ENCODE results near the gene CCDC183.

Gene CCDC183

DNA sequence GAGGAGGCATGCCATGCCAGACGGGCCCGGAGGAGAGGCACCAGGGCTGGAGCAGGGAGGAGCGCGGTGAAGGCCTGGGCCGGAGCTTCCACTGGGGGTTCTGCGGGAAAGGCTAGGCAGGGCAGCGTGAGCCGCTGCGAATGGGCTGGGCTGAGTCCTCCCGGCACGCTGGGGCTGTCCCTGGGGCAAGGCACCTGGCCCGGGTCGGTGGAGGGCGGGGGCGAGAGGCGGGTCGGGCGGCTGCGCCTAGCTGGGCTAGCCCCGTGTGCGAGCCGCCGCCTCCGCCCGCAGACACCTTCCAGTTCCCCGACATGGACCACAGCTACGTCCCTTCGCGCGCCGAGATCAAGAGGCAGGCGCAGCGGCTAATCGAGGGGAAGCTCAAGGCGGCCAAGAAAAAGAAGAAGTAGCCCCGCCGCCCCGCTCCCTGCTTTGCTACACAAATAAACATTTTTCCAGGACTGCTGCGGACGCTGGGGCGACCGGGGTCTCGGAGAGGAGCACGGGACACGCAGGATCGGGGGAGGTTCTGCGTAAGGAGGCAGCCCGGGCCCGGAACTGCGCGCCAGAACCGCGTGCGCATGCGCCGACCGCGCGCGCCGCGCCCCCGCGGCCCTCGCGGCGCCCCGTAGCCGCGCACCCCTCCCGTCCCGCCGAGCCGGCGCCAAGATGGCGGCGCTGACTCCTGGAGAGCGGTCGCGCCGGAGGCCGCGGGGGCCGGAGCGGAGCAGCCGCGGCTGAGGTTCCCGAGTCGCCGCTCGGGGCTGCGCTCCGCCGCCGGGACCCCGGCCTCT is 11.3 kb downstream of the CCDC183 start, which contains the start of gene RABL6:
Gene RABL6, plus strand, starts transcription at position 668 of the 794 bp plus-strand sequence. CDS start 249 bp downstream, outside the sequence.
- H3K4me1 ChIP-seq (ENCODE audit: control insufficient read depth in 1 of 2, insufficient read depth in 1 of 2, low read depth in 1 of 2, low read length in 1 of 2), result peaks cover 27 to 34% of the 10 kb centered on the region in 2 experiments
- H3K27me3 ChIP-seq, result peaks cover 2% of the 10 kb centered on the region
- H3K36me3 ChIP-seq, result peaks cover 8% of the 10 kb centered on the region
- H3K27ac ChIP-seq, result peak within 1 kb of the TSS; percentile 85
- no peaks in the 10 kb centered on the region for H3K9me3 ChIP-seq
- peak within 1 kb of the TSS; percentile 76 to 83 for H3K4me3 ChIP-seq (ENCODE audit: low read depth in 1 of 2, low read length in 1 of 2)
- TF ChIP-seq, protein P1, sequence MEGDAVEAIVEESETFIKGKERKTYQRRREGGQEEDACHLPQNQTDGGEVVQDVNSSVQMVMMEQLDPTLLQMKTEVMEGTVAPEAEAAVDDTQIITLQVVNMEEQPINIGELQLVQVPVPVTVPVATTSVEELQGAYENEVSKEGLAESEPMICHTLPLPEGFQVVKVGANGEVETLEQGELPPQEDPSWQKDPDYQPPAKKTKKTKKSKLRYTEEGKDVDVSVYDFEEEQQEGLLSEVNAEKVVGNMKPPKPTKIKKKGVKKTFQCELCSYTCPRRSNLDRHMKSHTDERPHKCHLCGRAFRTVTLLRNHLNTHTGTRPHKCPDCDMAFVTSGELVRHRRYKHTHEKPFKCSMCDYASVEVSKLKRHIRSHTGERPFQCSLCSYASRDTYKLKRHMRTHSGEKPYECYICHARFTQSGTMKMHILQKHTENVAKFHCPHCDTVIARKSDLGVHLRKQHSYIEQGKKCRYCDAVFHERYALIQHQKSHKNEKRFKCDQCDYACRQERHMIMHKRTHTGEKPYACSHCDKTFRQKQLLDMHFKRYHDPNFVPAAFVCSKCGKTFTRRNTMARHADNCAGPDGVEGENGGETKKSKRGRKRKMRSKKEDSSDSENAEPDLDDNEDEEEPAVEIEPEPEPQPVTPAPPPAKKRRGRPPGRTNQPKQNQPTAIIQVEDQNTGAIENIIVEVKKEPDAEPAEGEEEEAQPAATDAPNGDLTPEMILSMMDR (IDR thresholded peaks at IDR 0.05), result peak; percentile 17

DNA sequence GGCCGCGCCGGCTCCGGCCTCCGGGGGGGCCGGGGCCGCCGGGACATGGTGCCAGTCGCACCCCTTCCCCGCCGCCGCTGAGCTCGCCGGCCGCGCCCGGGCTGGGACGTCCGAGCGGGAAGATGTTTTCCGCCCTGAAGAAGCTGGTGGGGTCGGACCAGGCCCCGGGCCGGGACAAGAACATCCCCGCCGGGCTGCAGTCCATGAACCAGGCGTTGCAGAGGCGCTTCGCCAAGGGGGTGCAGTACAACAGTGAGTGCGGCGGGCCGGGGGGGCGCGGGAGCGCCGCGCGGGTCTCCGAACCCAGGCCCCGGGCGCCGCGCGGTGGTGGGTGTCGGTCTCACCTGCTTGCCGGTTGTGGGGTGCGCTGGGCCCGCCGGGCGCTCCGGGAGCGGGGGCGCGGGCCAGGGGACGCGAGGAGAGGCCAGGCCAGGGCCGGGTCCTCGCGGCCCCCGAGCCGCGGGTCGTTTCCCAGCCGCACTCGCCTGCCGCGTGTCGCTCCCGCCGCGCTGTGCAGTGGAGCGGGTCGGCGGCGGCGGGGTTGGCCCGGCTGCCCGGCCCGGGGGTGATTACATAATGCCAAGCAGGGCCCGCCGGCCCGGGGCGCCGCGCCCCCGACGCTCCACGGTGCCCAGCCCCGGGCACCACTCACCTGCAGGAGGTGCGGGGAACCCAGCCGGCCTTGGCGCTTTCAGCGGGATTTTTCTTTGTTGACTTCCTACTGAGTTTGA is 12.1 kb downstream of the CCDC183 start:
- TF ChIP-seq, protein P1 (IDR thresholded peaks at IDR 0.05), result no peak
- Histone ChIP-seq H3K36me3 (peaks cover 8% of the 10 kb centered on the region), H3K9me3 (no peaks in the 10 kb centered on the region), H3K27me3 (no peaks in the 10 kb centered on the region), H3K27ac (peak overlapping the region; percentile 85), H3K4me3 (ENCODE audit: low read depth in 1 of 2, low read length in 1 of 2) (peak overlapping the region; percentile 76 to 83), H3K4me1 (ENCODE audit: control insufficient read depth in 1 of 2, insufficient read depth in 1 of 2, low read depth in 1 of 2, low read length in 1 of 2) (peaks cover 31 to 39% of the 10 kb centered on the region in 2 experiments)

DNA sequence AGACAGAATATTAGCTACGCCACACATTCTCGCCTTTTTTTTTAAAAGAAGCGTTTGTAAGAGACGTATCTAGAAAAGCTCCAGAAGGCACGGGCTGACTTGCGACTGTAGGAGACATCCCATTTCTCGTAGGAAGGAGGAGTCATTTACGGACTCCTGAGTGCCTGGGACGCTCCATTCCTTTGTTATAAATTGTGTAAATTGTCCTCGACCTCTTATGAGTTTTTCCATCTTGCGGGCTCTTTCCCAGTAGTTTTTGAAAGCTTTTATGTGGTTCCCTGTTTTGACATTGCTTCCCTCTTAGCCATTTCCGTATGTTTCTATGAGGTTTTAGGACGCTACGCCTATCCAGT is 12.6 kb downstream of the CCDC183 start:
- H3K27ac ChIP-seq, result peak overlapping the region; percentile 85
- TF ChIP-seq, protein P1 (IDR thresholded peaks at IDR 0.05), result no peak
- H3K4me1 ChIP-seq (ENCODE audit: control insufficient read depth in 1 of 2, insufficient read depth in 1 of 2, low read depth in 1 of 2, low read length in 1 of 2), result peaks cover 31 to 39% of the 10 kb centered on the region in 2 experiments
- H3K4me3 ChIP-seq (ENCODE audit: low read depth in 1 of 2, low read length in 1 of 2), result peak overlapping the region; percentile 76 to 83
- H3K27me3 ChIP-seq, result no peaks in the 10 kb centered on the region
- no peaks in the 10 kb centered on the region for H3K9me3 ChIP-seq
- H3K36me3 ChIP-seq, result peaks cover 8% of the 10 kb centered on the region

DNA sequence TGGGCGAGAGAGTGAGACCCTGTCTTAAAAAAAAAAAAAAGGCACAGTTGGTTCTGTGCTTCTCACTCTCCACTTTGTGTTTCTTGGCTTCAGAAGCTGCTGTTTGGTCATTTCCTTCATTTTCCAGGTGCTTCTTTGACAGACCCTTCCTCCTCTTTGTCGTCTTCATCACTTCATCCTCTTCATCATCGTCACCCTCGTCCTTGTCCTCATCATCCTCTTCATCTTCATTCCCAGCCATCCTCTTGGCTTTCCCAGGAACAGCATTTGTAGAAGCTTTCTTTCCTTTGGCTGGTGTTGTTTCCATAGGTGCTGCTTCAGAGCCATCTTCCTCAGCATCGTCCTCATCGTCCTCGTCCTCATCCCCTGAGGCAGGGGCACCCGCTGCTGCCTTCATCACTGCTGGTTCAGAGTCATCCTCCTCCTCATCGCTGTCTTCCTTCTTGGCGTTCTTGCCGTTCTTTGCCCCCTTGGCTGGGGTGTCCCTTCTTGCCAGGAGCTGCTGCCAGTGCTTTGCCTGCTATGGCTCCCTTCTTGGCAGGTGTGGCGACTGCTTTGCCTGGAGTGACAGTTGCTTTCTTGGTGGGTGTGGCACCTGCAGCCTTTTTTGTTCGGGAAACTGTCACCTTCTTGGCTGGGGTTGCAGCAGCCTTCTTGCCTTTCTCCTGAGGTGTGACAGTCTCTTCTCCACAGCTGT is 18.7 kb downstream of the CCDC183 start:
- Histone ChIP-seq H3K9me3 (no peaks in the 10 kb centered on the region), H3K4me1 (ENCODE audit: control insufficient read depth in 1 of 2, insufficient read depth in 1 of 2, low read depth in 1 of 2, low read length in 1 of 2) (peaks cover 15% of the 10 kb centered on the region in 2 experiments), H3K27ac (peak overlapping the region; percentile 6), H3K4me3 (ENCODE audit: low read depth in 1 of 2, low read length in 1 of 2) (no peak overlapping the region), H3K36me3 (peaks cover 8% of the 10 kb centered on the region), H3K27me3 (no peaks in the 10 kb centered on the region)
- TF ChIP-seq, protein P1 (IDR thresholded peaks at IDR 0.05), result no peak

DNA sequence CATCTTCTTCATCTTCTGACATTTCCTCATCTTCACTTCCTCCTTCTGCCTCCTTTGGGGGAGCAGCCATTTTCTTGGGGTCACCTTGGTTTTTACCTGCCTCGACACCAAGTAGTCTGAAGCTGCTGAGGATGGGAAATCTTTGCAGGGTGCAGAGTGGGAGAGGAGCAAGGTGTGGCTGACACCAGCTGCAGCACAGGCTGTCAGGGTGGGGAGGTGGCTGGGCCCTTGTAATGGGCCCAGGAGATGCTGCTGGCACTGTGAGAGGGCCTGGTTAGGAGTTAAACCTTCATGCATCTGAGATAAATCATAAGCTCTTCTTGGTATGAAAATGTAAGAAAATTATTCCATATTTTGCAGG is 19.3 kb downstream of the CCDC183 start:
- no peak overlapping the region for H3K4me3 ChIP-seq (ENCODE audit: low read depth in 1 of 2, low read length in 1 of 2)
- H3K9me3 ChIP-seq, result no peaks in the 10 kb centered on the region
- peak overlapping the region; percentile 6 for H3K27ac ChIP-seq
- H3K36me3 ChIP-seq, result peaks cover 8% of the 10 kb centered on the region
- peaks cover 3% of the 10 kb centered on the region for H3K27me3 ChIP-seq
- TF ChIP-seq, protein P1 (IDR thresholded peaks at IDR 0.05), result no peak
- H3K4me1 ChIP-seq (ENCODE audit: control insufficient read depth in 1 of 2, insufficient read depth in 1 of 2, low read depth in 1 of 2, low read length in 1 of 2), result peaks cover 15% of the 10 kb centered on the region in 2 experiments
